ENCODE results near the gene ESRRB.

DNA sequence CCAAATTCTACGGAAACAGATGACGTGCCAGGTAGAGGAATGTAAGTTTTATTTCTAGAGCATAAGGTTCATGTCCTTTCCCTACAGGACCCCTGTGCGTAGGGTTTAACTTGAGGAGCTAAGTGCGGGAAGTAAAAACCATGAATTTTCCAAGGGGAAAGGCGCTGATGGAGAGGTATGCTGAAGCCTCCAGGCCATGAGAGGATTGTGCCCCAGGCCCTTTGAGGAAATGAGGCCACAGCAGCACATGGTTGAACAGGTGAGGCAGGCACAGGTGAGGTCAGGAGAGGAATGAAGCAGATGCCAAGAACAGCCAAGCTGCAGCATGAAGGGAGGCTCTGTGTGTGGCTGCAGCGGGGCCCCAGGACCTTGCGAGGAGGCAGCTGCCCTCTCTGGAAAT lies 14.7 kb downstream of the ESRRB start:
- TF ChIP-seq, protein P1, sequence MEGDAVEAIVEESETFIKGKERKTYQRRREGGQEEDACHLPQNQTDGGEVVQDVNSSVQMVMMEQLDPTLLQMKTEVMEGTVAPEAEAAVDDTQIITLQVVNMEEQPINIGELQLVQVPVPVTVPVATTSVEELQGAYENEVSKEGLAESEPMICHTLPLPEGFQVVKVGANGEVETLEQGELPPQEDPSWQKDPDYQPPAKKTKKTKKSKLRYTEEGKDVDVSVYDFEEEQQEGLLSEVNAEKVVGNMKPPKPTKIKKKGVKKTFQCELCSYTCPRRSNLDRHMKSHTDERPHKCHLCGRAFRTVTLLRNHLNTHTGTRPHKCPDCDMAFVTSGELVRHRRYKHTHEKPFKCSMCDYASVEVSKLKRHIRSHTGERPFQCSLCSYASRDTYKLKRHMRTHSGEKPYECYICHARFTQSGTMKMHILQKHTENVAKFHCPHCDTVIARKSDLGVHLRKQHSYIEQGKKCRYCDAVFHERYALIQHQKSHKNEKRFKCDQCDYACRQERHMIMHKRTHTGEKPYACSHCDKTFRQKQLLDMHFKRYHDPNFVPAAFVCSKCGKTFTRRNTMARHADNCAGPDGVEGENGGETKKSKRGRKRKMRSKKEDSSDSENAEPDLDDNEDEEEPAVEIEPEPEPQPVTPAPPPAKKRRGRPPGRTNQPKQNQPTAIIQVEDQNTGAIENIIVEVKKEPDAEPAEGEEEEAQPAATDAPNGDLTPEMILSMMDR (IDR thresholded peaks at IDR 0.05), result no peak
- TF ChIP-seq EP300 (IDR thresholded peaks at IDR 0.05; ENCODE audit: low read depth), result no peak
- TF ChIP-seq POLR2AphosphoS5 (IDR thresholded peaks at IDR 0.05), result no peak

Data from transverse colon (tissue), 4 donors.